Activated naive CD8-positive, alpha-beta T cell treated with anti-CD3 and anti-CD28 coated beads for 36 hours (primary cell): Measurements from ENCODE around the gene KCNH5. TPM values are rescaled to one million over a fixed set of nuclear protein-coding genes. Genes with fewer than 3 reads are reported as not detected.

ENCODE experiments used
- DNase-seq: peaks from one replicate; pipeline ENCODE4 v3.0.0; 2021
- H3K27ac Mint-ChIP-seq: one replicate; pipeline ENCODE4 v1.8.0; 2022; ENCODE audit warnings: mild to moderate bottlenecking, moderate library complexity, mixed read lengths
- H3K27me3 Mint-ChIP-seq: one replicate; pipeline ENCODE4 v1.8.0; 2022; ENCODE audit warnings: mild to moderate bottlenecking, mixed read lengths
- H3K36me3 Mint-ChIP-seq: one replicate; pipeline ENCODE4 v1.8.0; 2021; ENCODE audit warnings: mild to moderate bottlenecking, mixed read lengths
- H3K4me1 Mint-ChIP-seq: one replicate; pipeline ENCODE4 v1.8.0; 2021; ENCODE audit warnings: mixed read lengths
- H3K4me3 Mint-ChIP-seq: one replicate; pipeline ENCODE4 v1.8.0; 2022; ENCODE audit warnings: mild to moderate bottlenecking, moderate library complexity, mixed read lengths
- H3K9me3 Mint-ChIP-seq: one replicate; pipeline ENCODE4 v1.8.0; 2022; ENCODE audit warnings: mixed read lengths
- total RNA-seq, 2 experiments: library from RNA; stranded (reverse); gene quantifications; one replicate each; pipeline ENCODE4 v1.2.3, GENCODE V29; 2021

The KCNH5 gene
- not detected for total RNA-seq

GRCh38 chr14:63045234-63045611, at the start of gene KCNH5:
Gene KCNH5, minus strand, starts transcription at chr14:63045458. Its CDS starts 272 bp downstream, at chr14:63045186.
- no peak within 1 kb of the TSS for H3K4me3 Mint-ChIP-seq
- peaks cover 52% of the 10 kb centered on the region for H3K27me3 Mint-ChIP-seq
- DNase-seq: peak; percentile 46
- H3K27ac Mint-ChIP-seq: no peak within 1 kb of the TSS
- H3K36me3 Mint-ChIP-seq: no peaks in the 10 kb centered on the region
- peaks cover 5% of the 10 kb centered on the region for H3K4me1 Mint-ChIP-seq
- no peaks in the 10 kb centered on the region for H3K9me3 Mint-ChIP-seq

GRCh38 chr14:63091394-63091996, 46.2 kb upstream of the KCNH5 start:
- Mint-ChIP-seq H3K27ac (no peak overlapping the region), H3K9me3 (no peaks in the 10 kb centered on the region)
- DNase-seq: no peak

GRCh38 chr14:63088865-63089264, 43.6 kb upstream of the KCNH5 start:
- Mint-ChIP-seq H3K9me3 (peaks cover 7% of the 10 kb centered on the region), H3K4me1 (no peaks in the 10 kb centered on the region), H3K27ac (no peak overlapping the region), H3K27me3 (no peaks in the 10 kb centered on the region), H3K36me3 (no peaks in the 10 kb centered on the region), H3K4me3 (no peak overlapping the region)
- no peak for DNase-seq

More at GRCh38 chr14:63091394-63091996, 46.2 kb upstream of the KCNH5 start:
- H3K4me1 Mint-ChIP-seq: no peaks in the 10 kb centered on the region
- no peaks in the 10 kb centered on the region for H3K36me3 Mint-ChIP-seq
- no peak overlapping the region for H3K4me3 Mint-ChIP-seq
- H3K27me3 Mint-ChIP-seq: peaks cover under 1% of the 10 kb centered on the region

- Mint-ChIP-seq H3K4me1 (no peaks in the 10 kb centered on the region), H3K9me3 (peaks cover 1% of the 10 kb centered on the region), H3K4me3 (no peak overlapping the region)
These were observed 33.3 kb upstream of the KCNH5 start for GRCh38 chr14:63078569-63078968.

DNA sequence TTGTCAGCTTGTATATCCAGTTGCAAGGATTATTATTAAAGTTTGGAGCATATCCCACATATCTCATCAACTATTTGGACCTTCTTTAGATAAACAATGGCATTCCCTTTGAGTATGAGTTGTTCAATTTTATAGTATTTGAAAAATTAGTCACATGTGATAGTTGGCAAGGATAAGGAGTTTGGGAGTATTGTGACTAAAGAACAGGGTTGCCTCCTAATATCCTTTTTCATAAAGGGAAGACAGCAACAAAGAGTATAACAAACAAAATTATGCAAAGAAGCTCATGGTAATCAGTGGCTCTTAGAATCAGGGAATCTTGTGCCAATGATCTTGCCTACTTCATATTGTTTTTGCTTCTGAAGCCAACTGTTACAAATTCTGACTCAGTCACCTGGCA, 31.2 kb upstream of the KCNH5 start:
- Mint-ChIP-seq H3K9me3 (peaks cover 1% of the 10 kb centered on the region), H3K27ac (no peak overlapping the region), H3K4me3 (no peak overlapping the region), H3K36me3 (no peaks in the 10 kb centered on the region), H3K4me1 (no peaks in the 10 kb centered on the region), H3K27me3 (peaks cover 5% of the 10 kb centered on the region)
- no peak for DNase-seq

More at GRCh38 chr14:63078569-63078968, 33.3 kb upstream of the KCNH5 start:
- no peak for DNase-seq
- H3K36me3 Mint-ChIP-seq: no peaks in the 10 kb centered on the region
- peaks cover 5% of the 10 kb centered on the region for H3K27me3 Mint-ChIP-seq
- no peak overlapping the region for H3K27ac Mint-ChIP-seq

- Mint-ChIP-seq H3K27me3 (no peaks in the 10 kb centered on the region), H3K4me3 (no peak overlapping the region), H3K4me1 (no peaks in the 10 kb centered on the region), H3K9me3 (no peaks in the 10 kb centered on the region), H3K27ac (no peak overlapping the region), H3K36me3 (no peaks in the 10 kb centered on the region)
- DNase-seq: no peak
These were observed 10.4 kb upstream of the KCNH5 start for GRCh38 chr14:63055631-63056030.

- DNase-seq: no peak
- H3K4me1 Mint-ChIP-seq: no peaks in the 10 kb centered on the region
- H3K36me3 Mint-ChIP-seq: no peaks in the 10 kb centered on the region
- no peak overlapping the region for H3K4me3 Mint-ChIP-seq
- no peak overlapping the region for H3K27ac Mint-ChIP-seq
- peaks cover 18% of the 10 kb centered on the region for H3K27me3 Mint-ChIP-seq
- no peaks in the 10 kb centered on the region for H3K9me3 Mint-ChIP-seq
These were observed 6.7 kb upstream of the KCNH5 start for GRCh38 chr14:63051992-63052391.

GRCh38 chr14:63051301-63051700, 6.0 kb upstream of the KCNH5 start:
- Mint-ChIP-seq H3K27me3 (peaks cover 25% of the 10 kb centered on the region), H3K9me3 (no peaks in the 10 kb centered on the region), H3K27ac (no peak overlapping the region), H3K4me1 (peaks cover 2% of the 10 kb centered on the region), H3K36me3 (no peaks in the 10 kb centered on the region), H3K4me3 (no peak overlapping the region)
- DNase-seq: no peak

- Mint-ChIP-seq H3K36me3 (no peaks in the 10 kb centered on the region), H3K4me1 (peaks cover 5% of the 10 kb centered on the region), H3K27me3 (peaks cover 30% of the 10 kb centered on the region), H3K4me3 (no peak overlapping the region), H3K27ac (no peak overlapping the region), H3K9me3 (no peaks in the 10 kb centered on the region)
- no peak for DNase-seq
These were observed 5.4 kb upstream of the KCNH5 start for GRCh38 chr14:63050694-63051093.

GRCh38 chr14:63046339-63047268, 1.3 kb upstream of the KCNH5 start:
- H3K27ac Mint-ChIP-seq: no peak overlapping the region
- H3K4me3 Mint-ChIP-seq: no peak overlapping the region
- no peaks in the 10 kb centered on the region for H3K36me3 Mint-ChIP-seq
- DNase-seq: no peak
- H3K9me3 Mint-ChIP-seq: no peaks in the 10 kb centered on the region
- peaks cover 52% of the 10 kb centered on the region for H3K27me3 Mint-ChIP-seq
- peaks cover 5% of the 10 kb centered on the region for H3K4me1 Mint-ChIP-seq

DNA sequence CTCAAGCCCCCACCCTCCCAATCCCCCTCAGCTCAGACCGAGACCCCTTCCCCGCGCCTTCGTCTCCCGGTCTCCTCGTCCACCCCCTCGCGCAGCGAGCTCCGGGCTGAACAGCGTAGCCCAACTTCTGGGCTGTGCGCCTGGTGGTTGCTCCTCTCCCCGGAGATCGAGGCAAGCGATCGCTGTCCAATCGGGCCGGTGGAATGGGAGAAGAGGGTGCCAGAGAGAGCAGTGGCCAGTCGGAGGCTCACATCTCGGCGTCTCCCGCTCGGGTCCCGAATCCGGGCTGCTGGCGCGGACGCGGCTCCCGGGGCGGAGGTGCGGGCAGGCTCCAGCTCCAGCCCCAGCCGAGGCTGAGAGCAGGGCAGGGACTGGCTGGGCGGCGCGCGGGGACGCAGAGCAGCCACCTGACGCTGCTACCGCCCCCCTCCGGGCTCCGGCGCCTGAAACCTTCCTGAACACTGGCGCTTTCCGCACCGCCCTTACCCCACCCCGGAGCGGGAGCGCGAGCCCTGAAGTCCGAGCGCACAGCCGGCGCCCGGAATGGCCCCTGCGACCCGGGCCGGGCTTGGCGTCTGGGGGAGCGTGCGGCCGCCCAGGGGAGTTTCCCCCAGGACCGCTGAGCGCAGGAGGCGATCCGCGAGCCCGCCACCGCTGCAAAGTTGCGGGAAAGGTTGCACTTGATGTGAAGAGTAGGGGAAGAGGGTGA, 508 bp upstream of the KCNH5 start:
- Mint-ChIP-seq H3K4me3 (no peak overlapping the region), H3K27me3 (peaks cover 52% of the 10 kb centered on the region), H3K9me3 (no peaks in the 10 kb centered on the region), H3K27ac (no peak overlapping the region), H3K4me1 (peaks cover 5% of the 10 kb centered on the region), H3K36me3 (no peaks in the 10 kb centered on the region)
- no peak for DNase-seq

DNA sequence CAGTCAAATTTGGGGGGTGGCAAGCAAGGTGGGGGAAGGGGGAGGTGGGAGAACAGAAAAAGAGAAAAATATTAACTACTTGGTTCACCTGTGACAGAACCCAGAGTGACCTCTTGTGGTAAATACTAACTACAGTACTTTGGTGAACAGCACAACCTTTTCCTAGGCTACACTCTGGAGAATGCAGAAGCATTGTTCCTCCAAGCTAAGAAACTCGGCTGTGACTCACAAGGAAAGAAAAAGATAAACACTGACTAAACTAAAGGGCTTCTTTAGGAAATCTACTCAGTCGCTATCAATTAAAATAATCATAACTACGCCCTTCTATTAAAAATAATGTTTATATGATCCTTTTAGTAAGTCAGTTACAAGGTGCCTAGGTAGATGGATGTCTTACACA, 5.4 kb downstream of the KCNH5 start:
- Mint-ChIP-seq H3K9me3 (no peaks in the 10 kb centered on the region), H3K4me1 (no peaks in the 10 kb centered on the region), H3K4me3 (no peak overlapping the region), H3K27ac (no peak overlapping the region), H3K27me3 (peaks cover 23% of the 10 kb centered on the region), H3K36me3 (no peaks in the 10 kb centered on the region)
- DNase-seq: no peak

DNA sequence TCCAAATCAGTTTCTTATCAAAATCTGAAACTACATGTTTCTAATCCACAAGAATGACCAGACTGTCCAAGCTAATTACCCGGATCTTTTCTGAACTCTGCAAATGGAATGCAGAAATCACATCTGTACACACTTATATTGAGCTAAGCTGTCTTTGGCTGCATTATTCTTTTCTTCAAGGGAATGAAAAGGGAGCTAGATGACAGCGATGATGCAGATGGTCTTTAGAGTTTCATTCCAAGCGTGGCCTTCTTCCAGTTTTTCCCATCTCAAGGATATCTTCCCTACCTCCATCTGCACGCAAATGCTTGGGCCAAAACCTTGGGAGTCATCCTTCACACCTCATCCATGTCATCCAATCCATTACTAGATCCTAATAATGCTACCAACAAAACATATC, 12.6 kb downstream of the KCNH5 start:
- Mint-ChIP-seq H3K4me3 (no peak overlapping the region), H3K36me3 (no peaks in the 10 kb centered on the region), H3K4me1 (no peaks in the 10 kb centered on the region), H3K27ac (no peak overlapping the region), H3K9me3 (no peaks in the 10 kb centered on the region), H3K27me3 (peaks cover 9% of the 10 kb centered on the region)
- DNase-seq: no peak

- Mint-ChIP-seq H3K4me1 (no peaks in the 10 kb centered on the region), H3K27me3 (peaks cover 9% of the 10 kb centered on the region), H3K27ac (no peak overlapping the region), H3K36me3 (no peaks in the 10 kb centered on the region), H3K4me3 (no peak overlapping the region), H3K9me3 (no peaks in the 10 kb centered on the region)
- DNase-seq: no peak
These were observed 13.2 kb downstream of the KCNH5 start for GRCh38 chr14:63032076-63032475.

DNA sequence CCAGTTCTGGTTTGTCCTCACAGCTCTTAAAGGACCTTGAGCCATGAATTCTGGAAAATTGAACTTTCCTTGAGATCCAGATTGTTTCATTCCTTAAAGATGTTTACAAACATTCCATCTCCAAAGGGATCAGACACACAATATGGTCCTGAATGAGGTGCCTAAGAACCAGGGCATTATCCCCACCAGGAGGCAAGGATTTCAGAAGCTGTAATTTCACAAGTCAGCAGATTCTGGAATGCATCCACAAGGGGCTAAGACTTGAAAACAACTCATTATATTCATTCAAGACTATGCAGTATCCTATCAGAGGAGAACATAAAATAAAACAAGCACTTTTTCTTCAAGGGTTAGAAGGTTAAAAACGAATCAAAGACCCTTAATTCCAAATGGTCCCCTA, 15.1 kb downstream of the KCNH5 start:
- no peak for DNase-seq
- H3K4me3 Mint-ChIP-seq: no peak overlapping the region
- H3K27ac Mint-ChIP-seq: no peak overlapping the region
- H3K27me3 Mint-ChIP-seq: peaks cover 9% of the 10 kb centered on the region
- H3K4me1 Mint-ChIP-seq: no peaks in the 10 kb centered on the region
- H3K9me3 Mint-ChIP-seq: peaks cover 6% of the 10 kb centered on the region
- H3K36me3 Mint-ChIP-seq: no peaks in the 10 kb centered on the region
